Endothelial cell of umbilical vein (primary cell): ENCODE measurements around the gene WDR36. TPM values are rescaled to one million over a fixed set of nuclear protein-coding genes. Genes with fewer than 3 reads are reported as not detected.

Experiments
- BruUV-seq: library from RNA; stranded (reverse); fragments of 400-500 nt; replicated peaks from 2 replicates; lab custom pipeline; 2021; lab: Mats Ljungman, UMichigan
- CTCF ChIA-PET: fragments of 300-600, 350-600 bp; sonication (Branson Sonifier 250); formaldehyde crosslinking; loops from one replicate; lab custom pipeline; 2021; ENCODE audit warnings: antibody characterized with exemption, inconsistent platforms; lab: Charles Lee
- POLR2A ChIA-PET: fragments of 300-600, 350-600 bp; sonication (Branson Sonifier 250); formaldehyde crosslinking; loops from one replicate; lab custom pipeline; 2021; ENCODE audit warnings: antibody characterized with exemption, inconsistent platforms; lab: Charles Lee
- DNase-seq: peaks from one replicate; pipeline ENCODE4 v3.0.0-alpha.2; 2011; ENCODE audit warnings: low read depth, low spot score
- FAIRE-seq: peaks from 2 replicates; lab custom pipeline; 2011; peaks lifted over from hg19 to GRCh38; lab: Jason Lieb, UNC
- H2AFZ ChIP-seq: 2 replicates; pipeline ENCODE4 v1.6.0; 2012; ENCODE audit warnings: low read depth, low read length, control low read depth, inconsistent platforms
- H3K27ac ChIP-seq: 2 replicates; pipeline ENCODE4 v1.5.1; 2011; ENCODE audit warnings: low read depth, mild to moderate bottlenecking, control low read depth, low read length, moderate library complexity; ENCODE audit not compliant: insufficient read depth
- H3K27me3 ChIP-seq, 2 experiments: 2 replicates each; pipeline versions ENCODE4 v1.6.0 to v1.6.1; 2011; ENCODE audit warnings: low read length in 2 of 2, mixed read lengths in 1 of 2; ENCODE audit not compliant: control insufficient read depth in 2 of 2, insufficient read depth in 2 of 2
- H3K36me3 ChIP-seq, 2 experiments: 2 replicates in 1 of 2; 3 replicates in 1 of 2; pipeline ENCODE4 v1.5.1; 2011; ENCODE audit warnings: low read length in 2 of 2, mild to moderate bottlenecking in 1 of 2, moderate library complexity in 1 of 2; ENCODE audit not compliant: control insufficient read depth in 2 of 2, insufficient read depth in 2 of 2; ENCODE audit errors: extremely low read depth in 1 of 2
- H3K4me1 ChIP-seq: 3 replicates; pipeline ENCODE4 v1.5.1; 2011; ENCODE audit warnings: mild to moderate bottlenecking, low read length; ENCODE audit not compliant: control insufficient read depth, insufficient read depth; ENCODE audit errors: extremely low read depth
- H3K4me2 ChIP-seq: 2 replicates; pipeline ENCODE4 v1.6.1; 2011; ENCODE audit warnings: low read length, control low read depth, mixed read lengths; ENCODE audit not compliant: insufficient read depth
- H3K4me3 ChIP-seq, 3 experiments: fragments of 200-600 bp in 1 of 3; sonication (generic), shearing (Covaris generic) in 1 of 3; replicated peaks in 1 of 3; 2 replicates each; pipeline ENCODE4 v1.5.1; 2011 to 2016; ENCODE audit warnings: control low read depth in 3 of 3, low read length in 3 of 3, mild to moderate bottlenecking in 2 of 3, inconsistent platforms in 1 of 3, low read depth in 1 of 3, moderate library complexity in 1 of 3; ENCODE audit not compliant: insufficient read depth in 1 of 3
- H3K79me2 ChIP-seq: 2 replicates; pipeline ENCODE4 v1.6.0; 2012; ENCODE audit warnings: low read length, inconsistent platforms; ENCODE audit not compliant: control insufficient read depth, insufficient read depth
- H3K9ac ChIP-seq: replicated peaks from 2 replicates; pipeline ENCODE3; 2011; ENCODE audit warnings: low read length, control low read depth; ENCODE audit not compliant: insufficient read depth; ENCODE audit errors: extremely low read depth
- H3K9me1 ChIP-seq: replicated peaks from 3 replicates; pipeline ENCODE4 v1.6.0; 2011; ENCODE audit warnings: mild to moderate bottlenecking, low read length; ENCODE audit not compliant: control insufficient read depth, insufficient read depth; ENCODE audit errors: extremely low read depth
- H3K9me3 ChIP-seq: replicated peaks from 2 replicates; pipeline ENCODE4 v1.5.1; 2012; ENCODE audit warnings: low read length, inconsistent platforms; ENCODE audit not compliant: control insufficient read depth, insufficient read depth
- H4K20me1 ChIP-seq: replicated peaks from 2 replicates; pipeline ENCODE3; 2011; ENCODE audit warnings: mild to moderate bottlenecking, low read length; ENCODE audit not compliant: control insufficient read depth, insufficient read depth; ENCODE audit errors: extremely low read depth
- CTCF ChIP-seq, 2 donors: IDR thresholded peaks; 1 replicate in 1 of 2; 2 replicates in 1 of 2; pipeline ENCODE4 v1.5.1; 2011; ENCODE audit warnings: low read length in 2 of 2, mild to moderate bottlenecking in 2 of 2, moderate library complexity in 2 of 2, control low read depth in 1 of 2, inconsistent platforms in 1 of 2, low read depth in 1 of 2; ENCODE audit not compliant: insufficient read depth in 1 of 2; ENCODE audit errors: extremely low read depth in 1 of 2
- EZH2 ChIP-seq: IDR thresholded peaks from 2 replicates; pipeline ENCODE4 v1.6.1; 2012; ENCODE audit warnings: borderline replicate concordance, low read depth, mild to moderate bottlenecking, moderate library complexity, low read length, inconsistent platforms; ENCODE audit not compliant: severe bottlenecking
- FOS ChIP-seq: IDR thresholded peaks from 2 replicates; pipeline ENCODE4 v1.6.1; 2011; ENCODE audit warnings: mild to moderate bottlenecking, low read length, moderate library complexity, borderline replicate concordance; ENCODE audit not compliant: insufficient read depth
- GATA2 ChIP-seq: IDR thresholded peaks from 2 replicates; pipeline ENCODE4 v1.7.0; 2011; ENCODE audit warnings: low read depth, mild to moderate bottlenecking, moderate library complexity, mixed read lengths, low read length; ENCODE audit not compliant: insufficient read length, insufficient read depth
- JUN ChIP-seq: IDR thresholded peaks from 2 replicates; pipeline ENCODE4 v1.6.1; 2011; ENCODE audit warnings: borderline replicate concordance, low read depth; ENCODE audit not compliant: insufficient read length, insufficient read depth
- MAX ChIP-seq: IDR thresholded peaks from 2 replicates; pipeline ENCODE4 v1.6.1; 2011; ENCODE audit not compliant: insufficient read depth, insufficient read length
- MYC ChIP-seq: IDR thresholded peaks from one replicate; pipeline ENCODE4 v1.6.1; 2011; ENCODE audit warnings: mild to moderate bottlenecking, low read depth, low read length
- POLR2A ChIP-seq: IDR thresholded peaks from 2 replicates; pipeline ENCODE4 v1.6.1; 2012; ENCODE audit warnings: low read depth, mild to moderate bottlenecking, control low read depth, low read length
- POLR2AphosphoS5 ChIP-seq: IDR thresholded peaks from 2 replicates; pipeline ENCODE4 v1.6.1; 2012; ENCODE audit warnings: low read depth, mild to moderate bottlenecking, control low read depth, low read length, moderate library complexity; ENCODE audit not compliant: insufficient read depth
- dilution Hi-C: fragments of 300-500 bp; cut with MboI; formaldehyde crosslinking; loops from one replicate; pipeline ENCODE4 v1.15.0; 2019; ENCODE audit warnings: low sequenced_read_pairs; ENCODE audit not compliant: extremely low pct_ligation_motif_present
- intact Hi-C: fragments of 100-400 bp; cut with micrococcal nuclease; formaldehyde crosslinking; loops from one replicate; pipeline ENCODE4 v1.10.0; 2022
- polyA plus RNA-seq, 4 experiments: library from polyadenylated mRNA; depleted of rRNA in 3 of 4; stranded (reverse) in 3 of 4; unstranded in 1 of 4; fragments of >200 nt; gene quantifications; 2 replicates each; pipeline versions ENCODE4 v1.2.1 to v1.2.3, GENCODE V29; 2011 to 2012; ENCODE audit warnings: missing spikeins in 1 of 4
- total RNA-seq: library from RNA; stranded (reverse); gene quantifications from 2 replicates; pipeline ENCODE4 v1.2.3, GENCODE V29; 2021

Gene WDR36
- total and polyA plus RNA-seq, 2 donors (not counting 3 experiments of a cell fraction or from before 2014, with no cell fraction given) = 10.6 to 30.2 TPM

GRCh38 chr5:111070272-111071134 lies 21.6 kb upstream of the WDR36 start:
- dilution Hi-C loops (no loop called here), intact Hi-C loops (loop anchor here (5.0 kb wide), 1 partner anchor 313 kb away; no protein-coding TSS in a partner anchor)
- Histone ChIP-seq H2AFZ (no peak overlapping the region), H3K79me2 (no peaks in the 10 kb centered on the region), H3K27me3 (peaks cover 53 to 88% of the 10 kb centered on the region in 2 experiments), H3K4me1 (peaks cover 3% of the 10 kb centered on the region), H3K9ac (no peak overlapping the region), H3K4me2 (no peak overlapping the region), H3K27ac (no peak overlapping the region), H3K4me3 (no peak overlapping the region), H4K20me1 (no peaks in the 10 kb centered on the region), H3K9me3 (no peaks in the 10 kb centered on the region), H3K9me1 (no peaks in the 10 kb centered on the region), H3K36me3 (no peaks in the 10 kb centered on the region)
- CTCF ChIA-PET = no interaction called here
- DNase-seq (peak; percentile 33), FAIRE-seq (no peak)
- POLR2A ChIA-PET = no interaction called here
- TF ChIP-seq POLR2A = no peak
- TF ChIP-seq CTCF (IDR thresholded peaks at IDR 0.05; ENCODE audit: extremely low read depth in 1 of 2, insufficient read depth in 1 of 2, low read depth in 1 of 2, low read length in 2 of 2) = no peak
- TF ChIP-seq EZH2 = peak; percentile 80
- TF ChIP-seq GATA2 = no peak
- BruUV-seq = no TSS peak

- CTCF ChIA-PET = no interaction called here
- Histone ChIP-seq H2AFZ (no peak within 1 kb of the TSS), H3K27ac (no peak within 1 kb of the TSS), H3K79me2 (no peaks in the 10 kb centered on the region), H4K20me1 (no peaks in the 10 kb centered on the region), H3K9me1 (no peaks in the 10 kb centered on the region), H3K36me3 (no peaks in the 10 kb centered on the region), H3K4me1 (peaks cover 3% of the 10 kb centered on the region), H3K27me3 (peaks cover 53 to 86% of the 10 kb centered on the region in 2 experiments), H3K9me3 (no peaks in the 10 kb centered on the region), H3K4me3 (no peak within 1 kb of the TSS), H3K4me2 (no peak within 1 kb of the TSS), H3K9ac (no peak within 1 kb of the TSS)
- dilution Hi-C loops (no loop called here), intact Hi-C loops (loop anchor here (5.0 kb wide), 1 partner anchor 314 kb away; no protein-coding TSS in a partner anchor)
- no peak for DNase-seq
- no peak for FAIRE-seq
- TF ChIP-seq JUN (no peak), POLR2A (no peak), MYC (no peak), POLR2AphosphoS5 (no peak), GATA2 (no peak), MAX (no peak), EZH2 (no peak), FOS (no peak), CTCF (IDR thresholded peaks at IDR 0.05; ENCODE audit: extremely low read depth in 1 of 2, insufficient read depth in 1 of 2, low read depth in 1 of 2, low read length in 2 of 2) (no peak)
- POLR2A ChIA-PET = no interaction called here
- no TSS peak for BruUV-seq
Observed at GRCh38 chr5:111071413-111071812, 20.7 kb upstream of the WDR36 start, which contains the start of gene TSLP. Gene TSLP, plus strand, starts transcription at chr5:111071713. Its CDS starts 178 bp downstream, at chr5:111071891.
